Measurements from ENCODE around the gene CACNA2D1.

The CACNA2D1 gene

DNA sequence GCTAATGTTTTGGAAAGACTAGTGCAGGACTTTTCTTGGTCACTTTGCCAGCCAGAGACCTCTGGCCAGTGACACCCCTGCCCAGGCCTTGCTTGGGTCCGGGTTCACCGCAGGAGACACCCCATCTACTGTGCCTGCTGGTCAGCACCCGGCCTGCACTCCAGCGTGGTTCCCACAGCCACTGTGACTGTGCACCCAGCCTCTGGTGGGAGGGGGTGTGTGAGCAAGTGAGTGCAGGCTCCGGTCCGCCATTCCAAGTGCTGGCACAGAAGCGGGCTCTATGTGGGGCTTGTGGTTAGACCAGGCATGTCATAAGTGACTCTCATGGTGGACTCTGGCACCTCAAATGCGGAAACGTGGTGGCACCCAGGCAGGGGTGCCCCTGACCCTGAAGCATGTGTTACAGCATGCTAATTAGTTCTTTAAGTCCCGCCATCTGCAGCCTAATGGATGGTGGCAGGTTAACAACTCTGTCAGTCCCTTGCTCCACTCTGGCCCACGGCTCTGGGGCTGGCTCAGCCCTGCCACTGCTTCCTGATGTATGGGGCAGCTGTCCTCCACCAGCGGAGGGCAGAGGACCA, 361.8 kb downstream of the CACNA2D1 start:
- no peak for DNase-seq

DNA sequence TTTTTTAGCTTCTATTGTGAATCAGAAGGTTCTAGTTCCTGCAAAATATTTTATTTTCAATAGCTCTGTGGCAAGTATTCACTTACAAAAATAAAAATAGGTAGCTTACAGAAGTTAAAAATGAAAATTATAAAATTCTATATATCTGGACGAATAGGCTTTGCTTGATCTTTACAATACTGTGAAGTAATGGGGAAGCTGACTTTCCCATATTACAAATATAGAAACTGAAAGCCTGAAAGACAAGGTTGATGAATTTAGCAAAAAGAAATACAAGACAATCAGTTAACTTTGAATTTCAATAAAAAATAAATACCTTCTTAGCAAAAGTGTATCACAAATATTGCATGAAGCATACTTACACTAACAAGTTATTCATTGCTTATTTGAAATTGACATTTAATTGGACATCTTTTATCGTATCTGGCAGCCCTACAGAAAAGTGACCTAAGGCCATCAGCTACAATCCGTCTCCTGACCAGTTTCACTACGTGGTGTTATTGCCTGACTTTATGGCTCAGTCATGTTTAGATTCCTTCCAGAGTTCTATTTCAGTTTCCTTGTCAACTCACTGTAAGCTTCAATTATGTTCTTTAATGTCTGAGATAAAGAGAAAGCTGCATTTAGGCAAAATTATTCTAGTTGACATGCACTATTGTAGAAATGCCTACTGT, 363.2 kb downstream of the CACNA2D1 start:
- DNase-seq: no peak

DNA sequence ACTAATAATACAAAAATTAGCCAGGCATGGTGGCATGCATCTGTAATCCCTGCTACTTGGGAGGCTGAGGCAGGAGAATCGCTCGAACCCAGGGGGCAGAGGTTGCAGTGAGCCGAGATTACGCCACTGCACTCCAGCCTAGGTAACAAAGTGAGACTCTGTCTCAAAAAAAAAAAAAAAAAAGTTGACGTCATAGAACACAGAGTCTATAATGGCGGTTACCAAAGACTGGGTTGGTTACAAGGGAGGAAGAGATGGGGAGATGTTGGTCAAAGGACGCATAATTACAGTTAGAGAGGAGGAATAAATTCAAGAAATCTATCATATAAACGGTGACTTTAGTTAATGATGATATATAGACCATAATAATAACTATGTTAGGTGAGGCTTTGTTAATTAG, 364.1 kb downstream of the CACNA2D1 start:
- no peak for DNase-seq

DNA sequence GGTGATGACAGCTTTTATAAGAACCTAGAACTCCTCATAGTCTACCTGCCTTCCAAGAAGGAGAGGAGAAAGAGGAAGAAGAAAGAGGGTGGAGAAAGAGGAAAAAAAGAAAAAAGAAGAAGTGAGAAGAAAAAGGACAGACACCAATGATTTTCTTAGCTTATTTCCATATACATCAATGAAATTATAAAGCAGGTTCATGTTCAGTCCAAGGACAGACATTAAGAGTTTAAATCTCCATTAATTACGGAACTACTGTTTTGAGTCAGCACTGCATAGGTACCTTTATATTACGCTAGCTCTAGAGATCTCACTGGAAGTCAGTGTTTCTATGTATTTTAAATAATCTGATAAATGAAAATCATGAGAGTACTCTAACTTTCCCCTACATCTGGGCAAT, 364.8 kb downstream of the CACNA2D1 start:
- DNase-seq: no peak

DNA sequence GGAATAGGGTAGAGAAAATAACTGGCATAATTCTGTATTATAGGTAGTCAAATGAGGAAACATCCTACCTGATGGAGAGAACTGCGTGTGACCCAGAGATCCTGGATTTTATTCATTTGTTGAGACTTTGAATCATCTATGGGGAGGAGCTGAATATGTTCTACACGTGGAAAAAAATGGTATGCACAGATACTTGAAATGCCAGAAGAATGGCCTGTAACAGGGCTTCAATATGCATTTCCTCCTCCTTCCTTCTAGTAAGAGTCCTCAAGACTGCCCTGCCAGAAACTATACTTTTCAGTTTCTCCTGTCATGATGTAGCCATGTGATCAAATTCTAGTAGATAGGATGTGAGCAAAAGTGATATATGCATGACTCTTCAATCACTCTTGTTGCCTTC, 372.1 kb downstream of the CACNA2D1 start:
- no peak for DNase-seq

DNA sequence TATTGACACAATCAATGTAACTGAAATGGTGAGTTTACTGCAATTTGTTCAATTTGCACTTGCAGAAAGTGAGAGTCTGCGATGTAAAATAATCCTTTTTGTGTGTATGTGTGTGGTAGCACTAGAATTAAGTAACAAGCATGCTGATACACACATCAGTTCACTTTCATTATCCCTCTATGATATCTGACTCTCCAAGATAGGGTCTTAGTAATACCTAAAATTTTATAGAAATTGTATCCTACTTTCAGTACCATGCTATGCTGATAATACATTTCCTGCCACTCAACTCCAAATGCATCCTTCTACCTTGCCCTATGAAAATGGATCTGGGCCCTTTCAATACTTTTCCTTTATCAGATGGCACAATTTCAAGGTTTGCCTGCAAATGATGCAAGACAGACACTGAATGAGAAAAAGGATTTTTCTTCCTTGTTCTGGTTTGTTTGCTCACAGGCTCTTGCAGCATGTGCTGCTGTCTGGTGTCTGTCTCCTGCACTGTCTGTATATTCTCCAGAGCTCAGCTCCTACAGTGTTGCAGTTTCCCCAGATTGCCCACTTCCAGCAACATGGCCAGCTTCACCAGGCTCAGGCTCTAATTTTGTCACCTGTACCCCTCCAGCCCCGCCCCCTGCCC, 375.8 kb downstream of the CACNA2D1 start:
- DNase-seq: no peak

DNA sequence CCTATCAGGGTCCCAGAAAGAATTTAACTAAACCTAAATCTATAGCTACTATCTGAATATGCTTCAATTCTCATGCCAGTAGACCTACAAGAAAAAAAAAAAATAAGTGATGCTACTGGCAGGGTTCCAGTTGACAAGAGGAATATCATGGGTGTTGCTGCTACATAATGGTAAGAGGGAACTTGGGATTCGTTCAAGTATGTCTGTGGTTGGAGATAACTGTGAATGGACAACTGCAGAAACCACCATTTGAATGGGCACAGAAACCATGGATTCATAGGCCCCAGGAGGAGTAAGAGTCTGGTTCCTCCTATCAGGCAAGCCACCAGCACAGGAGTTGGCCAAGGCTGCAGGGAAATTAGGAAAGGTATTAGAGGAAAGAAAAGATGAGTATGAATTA, 386.1 kb downstream of the CACNA2D1 start:
- DNase-seq: no peak

DNA sequence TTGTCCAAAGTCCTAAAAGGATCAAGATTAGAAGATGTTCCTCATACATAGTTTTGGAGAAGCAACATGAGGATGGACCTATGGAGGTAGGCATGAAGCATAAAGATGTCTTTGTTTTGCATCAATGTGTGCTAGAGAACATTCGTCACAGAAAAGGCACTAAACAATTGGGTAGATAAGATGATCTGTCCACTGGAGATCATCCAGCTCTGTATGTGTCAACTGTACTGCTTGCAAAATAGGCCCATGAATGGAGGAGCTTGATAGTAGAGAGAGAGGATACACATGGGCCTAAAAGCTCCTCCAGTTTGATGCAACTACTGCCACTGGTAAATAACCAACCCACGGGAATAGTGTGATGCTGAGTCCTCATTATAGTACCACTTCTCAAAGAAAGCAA, 387.3 kb downstream of the CACNA2D1 start:
- DNase-seq: no peak

DNA sequence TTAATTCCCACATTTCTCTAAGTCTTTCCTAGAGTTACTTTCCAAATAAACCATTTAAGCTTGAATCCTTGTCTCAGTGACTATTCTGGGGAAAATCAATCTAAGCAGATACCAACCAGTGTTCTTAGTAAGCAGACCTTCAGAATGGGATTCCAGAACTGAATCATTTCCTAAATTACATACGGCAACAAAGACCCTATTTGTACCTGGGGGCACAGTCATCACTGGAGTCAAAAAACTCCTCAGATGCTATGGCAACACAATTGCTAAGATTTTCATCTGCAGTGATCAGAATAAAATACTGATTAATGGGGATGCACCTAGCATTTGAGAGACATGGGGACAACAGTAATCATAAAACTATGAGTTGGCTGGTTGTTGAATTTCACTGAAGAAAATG, 389.0 kb downstream of the CACNA2D1 start:
- DNase-seq: no peak

DNA sequence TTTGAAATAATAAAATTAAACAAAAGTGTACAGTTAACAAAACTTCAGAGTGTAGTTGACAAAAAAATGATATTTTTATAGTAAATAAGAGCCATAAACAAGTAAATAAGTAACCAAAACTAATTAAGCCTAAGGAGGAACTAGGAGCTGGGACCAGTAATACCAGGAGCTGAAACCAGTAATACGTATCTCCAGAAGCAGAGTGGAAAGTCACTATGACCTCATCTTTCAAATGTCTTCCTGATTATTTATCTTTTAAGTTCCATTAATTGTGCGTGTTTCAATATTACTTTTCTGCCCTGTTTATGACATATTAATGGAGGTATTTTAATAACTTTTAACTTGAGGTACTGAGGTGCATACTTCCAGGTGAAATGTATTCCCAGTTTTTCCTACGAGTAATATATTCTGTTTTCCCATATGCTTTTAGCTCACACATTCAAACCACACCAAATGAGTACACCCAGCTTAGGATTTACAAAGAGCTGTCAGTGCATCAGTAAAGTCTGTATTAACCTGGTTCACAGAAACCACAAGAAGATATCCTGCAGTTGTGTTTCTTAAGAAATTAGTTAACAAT, 390.0 kb downstream of the CACNA2D1 start:
- no peak for DNase-seq

DNA sequence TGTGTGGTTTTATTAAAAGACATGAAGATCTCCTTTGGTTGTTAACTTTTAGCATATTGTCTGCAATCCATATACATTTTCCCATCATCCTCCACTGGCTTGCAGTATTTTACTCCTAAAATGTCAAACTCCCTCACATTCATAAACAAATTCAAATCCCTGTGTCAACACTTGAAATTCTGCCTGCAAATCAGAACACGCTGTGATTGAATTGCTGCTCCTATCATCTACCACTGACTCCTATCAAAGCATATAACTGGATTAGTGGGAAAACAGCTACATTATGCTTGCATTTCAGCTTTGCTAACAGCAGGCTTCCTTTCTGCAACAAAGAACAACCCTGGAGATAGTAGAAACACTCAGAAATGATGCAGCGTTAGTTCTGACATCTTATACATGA, 392.0 kb downstream of the CACNA2D1 start:
- DNase-seq: no peak

DNA sequence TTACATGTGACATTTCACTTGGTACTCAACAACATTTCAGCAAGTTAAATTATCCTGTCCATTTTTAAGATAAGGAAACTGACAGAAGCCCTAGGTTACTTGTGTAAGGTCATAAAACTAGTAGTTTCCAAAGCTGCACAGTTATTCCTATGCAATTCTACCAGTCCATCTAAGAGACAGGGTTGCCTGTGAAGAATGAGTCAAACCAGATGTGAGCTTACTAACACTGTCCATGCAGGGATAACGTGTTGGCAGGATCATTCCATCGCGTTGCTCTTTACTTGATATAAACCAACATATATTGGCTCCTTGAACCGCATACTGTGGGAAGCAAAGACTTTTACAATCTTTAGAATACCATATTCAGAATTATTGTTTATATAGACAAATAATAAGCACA, 392.8 kb downstream of the CACNA2D1 start:
- no peak for DNase-seq

DNA sequence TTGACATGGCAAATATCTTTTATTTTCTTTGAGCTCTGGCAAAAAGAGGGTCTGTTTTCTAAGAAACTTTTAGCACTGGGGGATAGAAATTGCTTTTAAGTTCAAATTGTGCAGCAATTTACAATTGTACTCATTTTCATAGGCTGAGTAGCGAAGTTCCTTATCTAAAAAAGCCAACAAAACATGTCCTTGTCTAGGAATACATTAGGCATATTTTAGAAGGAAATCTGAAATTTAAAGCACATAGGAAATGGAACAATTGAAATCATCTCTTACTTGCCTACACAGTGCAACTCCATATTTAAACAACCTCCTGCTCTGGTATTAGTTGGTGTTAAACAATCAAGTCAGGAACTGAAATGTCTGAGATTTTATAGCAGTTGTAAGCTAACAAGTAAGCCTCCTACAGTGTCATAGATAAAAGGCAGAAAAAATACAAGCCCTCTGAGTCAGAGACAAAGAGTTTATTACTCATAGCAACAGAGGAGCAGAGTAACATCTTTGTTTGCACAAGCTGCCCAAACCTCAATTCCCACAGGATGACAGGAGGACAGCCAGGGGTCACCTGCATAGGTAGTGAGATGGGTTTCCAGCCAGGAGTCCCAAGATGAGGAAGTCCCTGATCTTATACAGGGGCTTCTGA, 393.6 kb downstream of the CACNA2D1 start:
- DNase-seq: no peak

DNA sequence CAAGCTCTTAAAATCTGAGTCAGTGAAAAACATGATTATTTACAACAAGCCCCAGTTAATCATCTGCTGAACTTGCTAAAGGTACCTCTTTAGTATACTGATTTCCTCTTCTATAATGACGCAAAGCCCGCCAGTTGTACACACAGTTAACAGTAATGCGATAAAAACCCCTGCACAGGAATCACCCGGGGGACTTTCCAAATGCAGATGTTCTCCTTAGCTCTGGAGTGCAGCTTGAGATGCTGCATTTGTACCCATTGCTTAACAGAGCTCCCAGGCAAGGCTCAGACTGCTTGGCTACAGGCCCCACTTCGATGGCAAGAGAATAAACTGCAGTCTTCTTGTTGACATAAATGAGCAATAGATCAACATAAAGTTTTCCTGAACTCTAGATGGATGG, 394.1 kb downstream of the CACNA2D1 start:
- DNase-seq: no peak

DNA sequence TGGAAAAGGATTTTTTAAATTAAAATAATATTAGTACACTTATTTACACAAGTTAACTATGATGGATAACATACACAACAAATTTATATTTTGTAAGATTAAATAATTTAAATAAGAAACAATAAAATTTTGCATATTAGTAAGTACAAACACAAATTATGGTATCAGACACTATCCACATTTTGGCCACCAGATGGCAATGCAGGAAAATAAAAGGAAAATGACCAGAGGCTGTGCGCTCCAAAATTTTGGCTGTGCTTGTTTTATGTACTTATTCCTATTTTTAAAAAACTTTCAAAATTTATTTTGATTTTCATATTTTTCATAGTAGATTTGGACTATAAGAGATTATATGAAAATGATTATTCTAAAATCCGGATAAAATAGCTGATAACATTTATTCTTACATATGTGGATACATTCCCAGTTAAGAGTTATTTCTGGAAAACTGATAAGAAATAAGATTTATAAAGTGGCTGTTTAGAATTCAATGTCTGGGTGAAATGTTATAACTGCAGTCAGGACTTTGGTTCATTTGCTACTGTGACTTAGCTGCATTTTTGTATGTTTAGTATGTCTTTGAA, 399.0 kb downstream of the CACNA2D1 start:
- DNase-seq: peak in 1 of 2 donors; percentile 28

DNA sequence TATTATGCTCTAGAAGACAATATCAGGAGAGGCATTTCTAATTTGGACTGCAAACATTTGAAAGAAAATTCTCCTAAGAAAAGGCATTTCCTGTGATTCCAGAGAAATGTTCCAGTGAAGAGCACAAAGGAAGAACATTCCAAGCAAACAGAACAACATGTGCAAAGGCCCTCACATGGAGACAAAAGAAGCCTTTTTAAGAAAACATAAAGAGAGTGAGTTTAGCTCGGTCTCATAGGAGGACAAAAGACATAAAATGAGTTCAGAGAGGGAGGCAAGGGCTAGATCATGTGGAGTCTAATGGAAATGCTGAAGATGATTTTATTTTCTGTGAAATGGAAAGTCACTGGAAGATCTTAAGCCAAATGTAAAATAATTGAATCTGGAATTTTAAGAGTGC, 404.0 kb downstream of the CACNA2D1 start:
- DNase-seq: no peak

DNA sequence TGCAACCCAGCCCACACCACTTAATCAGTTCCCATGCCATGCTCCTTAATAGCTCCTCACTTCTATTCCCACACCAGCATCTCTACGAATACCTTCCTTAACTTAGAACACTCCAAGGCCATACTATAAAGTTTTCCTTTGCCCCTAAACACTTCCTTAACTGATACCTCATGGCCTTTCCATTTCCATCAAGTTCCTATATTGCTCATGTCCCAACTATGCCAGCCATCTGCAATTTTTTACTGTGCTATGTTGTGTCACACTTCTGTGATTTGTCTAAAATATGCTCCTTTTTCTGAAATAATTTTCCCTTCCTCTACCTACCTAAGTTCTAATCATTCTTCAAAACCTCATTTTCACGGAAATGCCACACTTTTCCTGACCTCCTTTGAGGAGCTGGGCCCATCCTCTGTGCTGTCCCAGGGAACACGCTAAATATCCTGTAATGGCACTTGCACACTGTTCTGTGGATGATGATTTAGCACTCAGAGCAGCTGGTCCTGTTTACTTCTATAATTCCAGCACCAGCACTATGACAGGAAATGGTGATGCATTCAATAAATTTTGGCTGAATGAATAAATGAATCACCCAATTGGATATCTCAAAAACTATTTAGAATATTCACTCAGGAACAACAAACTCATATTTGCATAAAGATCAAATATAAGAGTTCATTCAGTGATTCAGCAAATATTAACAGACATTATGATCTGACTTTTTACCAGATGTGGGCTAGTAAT, 407.3 kb downstream of the CACNA2D1 start:
- DNase-seq: no peak

DNA sequence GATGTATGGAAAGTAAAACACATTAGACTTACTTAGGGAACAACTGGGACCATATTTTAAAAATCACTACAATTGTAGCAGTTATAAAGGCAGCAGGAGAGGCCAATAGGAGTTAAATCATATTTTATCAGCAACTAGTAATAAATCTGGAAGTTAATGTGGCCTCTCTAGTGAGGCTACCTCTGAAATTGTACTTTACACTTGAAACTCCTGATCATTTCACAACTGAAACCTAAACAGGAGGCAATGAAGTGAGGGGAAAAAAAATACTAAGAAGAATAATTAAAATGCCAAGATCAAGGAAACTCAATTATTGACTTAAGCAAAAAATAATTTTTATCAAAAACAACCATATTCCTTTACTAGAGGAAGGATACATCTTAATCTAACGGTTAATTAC, 408.1 kb downstream of the CACNA2D1 start:
- no peak for DNase-seq

DNA sequence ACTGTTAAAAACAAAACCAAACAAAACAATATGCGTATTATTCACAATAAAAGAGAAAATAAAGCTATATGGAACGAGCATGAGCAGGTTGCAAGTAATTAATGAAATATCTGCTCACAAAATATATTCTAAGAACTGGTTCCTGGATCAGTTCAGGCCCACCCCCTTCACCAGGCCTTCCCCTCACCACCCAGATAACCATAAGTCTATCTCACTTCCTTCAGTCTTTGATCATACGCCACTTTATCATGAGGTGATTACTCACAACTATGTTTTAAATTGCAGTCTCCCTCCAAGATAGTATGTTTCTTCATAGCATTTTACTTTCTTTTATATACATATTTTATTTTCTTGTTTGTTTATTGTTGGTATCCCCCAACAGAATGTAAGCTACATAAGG, 410.7 kb downstream of the CACNA2D1 start:
- no peak for DNase-seq

DNA sequence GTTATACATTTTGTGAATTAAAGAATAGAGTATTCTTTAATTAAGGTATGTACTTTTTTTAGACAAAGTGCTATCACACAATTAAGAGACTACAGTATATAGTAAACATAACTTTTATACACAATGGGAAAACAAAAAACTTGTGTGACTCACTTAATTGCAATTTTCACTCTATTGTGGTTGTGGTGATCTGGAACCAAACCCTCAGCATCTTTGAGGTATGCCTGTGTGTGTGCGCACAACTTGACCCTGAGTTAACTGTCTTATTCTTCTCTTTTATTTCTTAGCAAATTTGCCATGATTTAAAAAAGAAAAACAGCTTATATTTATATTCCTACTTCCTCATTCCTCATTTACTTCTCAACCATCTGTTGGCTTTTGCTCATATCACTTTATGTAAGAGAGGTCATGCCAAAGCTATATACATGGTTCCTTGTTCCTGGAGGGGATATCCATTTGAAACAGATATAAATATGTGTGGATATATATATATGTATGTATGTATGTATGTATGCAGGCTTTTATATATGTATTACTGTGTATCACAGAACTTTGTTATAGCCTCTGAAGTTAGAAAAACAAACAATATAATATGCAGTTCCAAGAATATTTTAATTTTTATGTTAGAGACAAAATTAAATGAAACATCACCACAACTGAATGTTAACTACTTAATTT, 414.2 kb downstream of the CACNA2D1 start:
- no peak for DNase-seq

DNA sequence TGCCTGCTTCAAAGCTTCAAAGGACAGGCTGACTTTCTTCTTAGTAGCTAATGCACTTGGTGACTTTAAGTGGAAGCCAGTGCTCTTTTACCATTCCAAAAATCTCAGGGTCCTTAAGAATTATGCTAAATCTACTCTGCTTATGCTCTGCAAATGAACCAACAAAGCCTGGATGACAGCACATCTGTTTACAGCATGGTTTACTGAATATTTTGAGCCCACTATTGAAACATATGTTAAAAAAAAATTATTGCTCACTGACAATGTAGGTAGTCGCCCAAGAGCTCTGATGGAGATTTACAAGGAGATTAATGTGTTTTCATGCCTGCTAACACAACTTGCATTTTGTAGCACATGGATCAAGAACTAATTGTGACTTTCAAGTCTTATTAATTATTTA, 415.5 kb downstream of the CACNA2D1 start:
- DNase-seq: no peak

DNA sequence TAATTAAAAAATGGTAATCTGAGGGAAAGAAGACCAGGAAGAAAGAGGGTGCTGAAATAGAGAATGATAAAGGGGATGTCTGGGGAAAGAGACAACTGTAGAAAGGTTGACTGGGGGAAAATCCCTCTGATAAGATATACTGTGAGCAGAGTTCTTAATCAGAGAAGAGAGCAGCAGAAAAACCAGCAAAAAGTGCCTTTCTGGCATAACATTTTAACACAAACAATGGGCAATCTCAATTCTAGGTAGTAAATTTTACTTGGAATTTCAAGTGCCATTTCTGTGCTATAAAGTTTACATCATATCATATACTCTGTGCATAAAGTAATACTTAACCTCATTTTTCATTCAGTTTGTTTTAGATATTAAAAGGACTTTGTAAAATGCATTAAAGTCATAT, 421.9 kb downstream of the CACNA2D1 start:
- DNase-seq: no peak

All from bone marrow (tissue), 2 donors.